B cell (primary cell): ENCODE results near the gene TK2. TPM values are rescaled to one million over a fixed set of nuclear protein-coding genes. Genes with fewer than 3 reads are reported as not detected.

ENCODE experiments used
- ATAC-seq: fragments of 200-7000 bp; cut with Tn5 transposase; one replicate; pipeline ENCODE4 v1.10.0; 2021; ENCODE audit warnings: low read depth, mild to moderate bottlenecking, moderate number of reproducible peaks, moderate library complexity
- CTCF ChIA-PET: fragments of 350-600 bp; sonication (Branson Sonifier 250); formaldehyde crosslinking; loops from one replicate; lab custom pipeline; 2021; ENCODE audit warnings: antibody characterized with exemption, inconsistent platforms; lab: Charles Lee
- POLR2A ChIA-PET: fragments of 350-600 bp; sonication (Branson Sonifier 250); formaldehyde crosslinking; loops from one replicate; lab custom pipeline; 2021; ENCODE audit warnings: antibody characterized with exemption; lab: Charles Lee
- DNase-seq: peaks from one replicate; pipeline ENCODE4 v3.0.0; 2013
- H2AFZ ChIP-seq: 2 replicates; pipeline ENCODE4 v1.6.1; 2012; ENCODE audit warnings: mild to moderate bottlenecking, low read depth, low read length; ENCODE audit not compliant: insufficient read depth, poor library complexity, severe bottlenecking
- H3K27ac ChIP-seq, 2 donors: 1 replicate in 1 of 2; 2 replicates in 1 of 2; pipeline ENCODE4 v1.5.1; 2012 to 2013; ENCODE audit warnings: low read length in 2 of 2, mild to moderate bottlenecking in 2 of 2, moderate library complexity in 1 of 2
- H3K27me3 ChIP-seq, 4 experiments: fragments of 200-600 bp in 1 of 4; sonication (generic) in 1 of 4; replicated peaks in 1 of 4; 1 replicate in 2 of 4; 2 replicates in 2 of 4; pipeline versions ENCODE4 v1.6.1 to v1.7.0; 2013 to 2016; ENCODE audit warnings: low read length in 3 of 4, mild to moderate bottlenecking in 2 of 4, mixed read lengths in 1 of 4, moderate library complexity in 1 of 4; ENCODE audit not compliant: insufficient read depth in 4 of 4, control insufficient read depth in 3 of 4; ENCODE audit errors: control extremely low read depth in 1 of 4
- H3K36me3 ChIP-seq, 2 experiments: replicated peaks in 1 of 2; 1 replicate in 1 of 2; 2 replicates in 1 of 2; pipeline versions ENCODE4 v1.6.1 to v1.7.1; 2013; ENCODE audit warnings: low read length in 1 of 2; ENCODE audit not compliant: insufficient read depth in 2 of 2, control insufficient read depth in 1 of 2; ENCODE audit errors: control extremely low read depth in 1 of 2, extremely low read depth in 1 of 2
- H3K4me1 ChIP-seq, 2 donors: fragments of 200-600 bp in 1 of 2; sonication (generic) in 1 of 2; 1 replicate in 1 of 2; 2 replicates in 1 of 2; pipeline versions ENCODE4 v1.5.1 to v1.6.1; 2013 to 2017; ENCODE audit warnings: low read length in 2 of 2; ENCODE audit not compliant: control insufficient read depth in 2 of 2, insufficient read depth in 2 of 2
- H3K4me2 ChIP-seq: replicated peaks from 2 replicates; pipeline ENCODE3; 2012; ENCODE audit warnings: mild to moderate bottlenecking, low read depth, low read length; ENCODE audit not compliant: poor library complexity, severe bottlenecking
- H3K4me3 ChIP-seq, 5 experiments: fragments of 200-600 bp in 1 of 5; sonication (generic) in 1 of 5; 1 replicate in 3 of 5; 2 replicates in 2 of 5; pipeline versions ENCODE4 v1.5.1 to v1.7.0; 2011 to 2016; ENCODE audit warnings: low read length in 4 of 5, mild to moderate bottlenecking in 4 of 5, low read depth in 2 of 5, control low read depth in 1 of 5, moderate library complexity in 1 of 5; ENCODE audit not compliant: insufficient read depth in 1 of 5; ENCODE audit errors: control extremely low read depth in 1 of 5, extremely low read depth in 1 of 5
- H3K79me2 ChIP-seq: fragments of 200-600 bp; sonication (generic); one replicate; pipeline ENCODE4 v1.6.0; 2016; ENCODE audit warnings: low read length; ENCODE audit not compliant: control insufficient read depth, insufficient read depth
- H3K9ac ChIP-seq: fragments of 200-600 bp; sonication (generic); 2 replicates; pipeline ENCODE4 v1.6.1; 2017; ENCODE audit warnings: mild to moderate bottlenecking, low read length, moderate library complexity
- H3K9me3 ChIP-seq, 3 donors: one replicate each; pipeline versions ENCODE4 v1.6.1 to v1.7.1; 2013; ENCODE audit warnings: low read length in 2 of 3; ENCODE audit not compliant: control insufficient read depth in 2 of 3, insufficient read depth in 1 of 3; ENCODE audit errors: control extremely low read depth in 1 of 3
- H4K20me1 ChIP-seq: 2 replicates; pipeline ENCODE4 v1.6.0; 2012; ENCODE audit warnings: mild to moderate bottlenecking, low read length; ENCODE audit not compliant: insufficient read depth, control insufficient read depth, poor library complexity, severe bottlenecking
- H3K27ac Mint-ChIP-seq: one replicate; pipeline ENCODE4 v1.8.0; 2021; ENCODE audit warnings: mixed read lengths
- H3K27me3 Mint-ChIP-seq: one replicate; pipeline ENCODE4 v1.8.0; 2021; ENCODE audit warnings: mixed read lengths
- H3K4me1 Mint-ChIP-seq: one replicate; pipeline ENCODE4 v1.8.0; 2021; ENCODE audit warnings: mixed read lengths
- H3K4me3 Mint-ChIP-seq: one replicate; pipeline ENCODE4 v1.8.0; 2021; ENCODE audit warnings: mixed read lengths
- H3K9me3 Mint-ChIP-seq: one replicate; pipeline ENCODE4 v1.8.0; 2022; ENCODE audit warnings: mixed read lengths; ENCODE audit not compliant: insufficient read depth
- CTCF ChIP-seq: fragments of 200-600 bp; IDR thresholded peaks from one replicate; pipeline ENCODE4 v1.8.0; 2022; ENCODE audit warnings: antibody characterized with exemption, mild to moderate bottlenecking
- EZH2 ChIP-seq: IDR thresholded peaks from 2 replicates; pipeline ENCODE4 v1.6.1; 2012; ENCODE audit warnings: borderline replicate concordance, low read depth, mild to moderate bottlenecking, moderate library complexity, low read length; ENCODE audit not compliant: insufficient read depth, poor library complexity, severe bottlenecking
- WGBS: methylation state at CpG from one replicate; pipeline ENCODE4 v1.1.5; 2013; ENCODE audit warnings: missing lambda C conversion rate; ENCODE audit not compliant: insufficient coverage; 5-methylcytosine and 5-hydroxymethylcytosine counted together
- intact Hi-C: fragments of 100-400 bp; cut with micrococcal nuclease; formaldehyde crosslinking; loops from one replicate; pipeline ENCODE4 v1.10.0; 2022
- polyA plus RNA-seq: library from polyadenylated mRNA; depleted of rRNA; stranded (reverse); fragments of >200 nt; gene quantifications from 2 replicates; pipeline ENCODE4 v1.2.3, GENCODE V29; 2012
- small RNA-seq: library from RNA; depleted of rRNA; stranded (forward); fragments of <200 nt; gene quantifications from one replicate; pipeline ENCODE3, GENCODE V24; 2012; ENCODE audit warnings: low replicate concordance, low read depth; ENCODE audit not compliant: insufficient read length
- total RNA-seq, 2 donors: library from RNA; stranded (reverse); fragments of 120-200 nt in 1 of 2; gene quantifications; 1 replicate in 1 of 2; 2 replicates in 1 of 2; pipeline versions ENCODE4 v1.2.3 to v1.2.4, GENCODE V29; 2013 to 2022

TK2 gene
- total and polyA plus RNA-seq, 2 donors (not counting 1 experiment from before 2014, with no cell fraction given): 2.9 to 9.7 TPM

GRCh38 chr16:66458853-66459252, 91.1 kb downstream of the TK2 start:
- no peak overlapping the region for H3K9ac ChIP-seq
- ChIA-PET POLR2A (no interaction called here), CTCF (interaction anchor here (1.6 kb wide), 1 partner anchor 52 kb away, joined by 3 read pairs; no protein-coding TSS in a partner anchor)
- H3K4me1 Mint-ChIP-seq: no peaks in the 10 kb centered on the region
- no peak overlapping the region for H3K4me3 ChIP-seq
- H3K27ac Mint-ChIP-seq: no peak overlapping the region
- 89% methylated on average over 7 of the region's 7 CpGs for WGBS
- H3K27me3 Mint-ChIP-seq: peaks cover 41% of the 10 kb centered on the region
- H3K4me3 Mint-ChIP-seq: no peak overlapping the region
- intact Hi-C loops: no loop called here
- no peaks in the 10 kb centered on the region for H3K9me3 Mint-ChIP-seq
- peaks cover 0 to 3% (median 0%) of the 10 kb centered on the region in 3 donors for H3K9me3 ChIP-seq
- DNase-seq: no peak
- H2AFZ ChIP-seq: no peak overlapping the region
- ATAC-seq: no peak
- H4K20me1 ChIP-seq: no peaks in the 10 kb centered on the region
- no peaks in the 10 kb centered on the region for H3K36me3 ChIP-seq
- TF ChIP-seq CTCF (no peak), EZH2 (no peak)
- no peak overlapping the region for H3K4me2 ChIP-seq
- H3K27me3 ChIP-seq: peaks cover 0 to 22% (median 9%) of the 10 kb centered on the region in 4 experiments
- no peaks in the 10 kb centered on the region for H3K79me2 ChIP-seq
- H3K27ac ChIP-seq: no peak overlapping the region
- H3K4me1 ChIP-seq: no peaks in the 10 kb centered on the region

GRCh38 chr16:66458292-66458691, 91.6 kb downstream of the TK2 start:
- intact Hi-C loops: no loop called here
- Histone ChIP-seq H3K27me3 (peaks cover 0 to 22% (median 9%) of the 10 kb centered on the region in 4 experiments), H3K79me2 (no peaks in the 10 kb centered on the region), H3K9ac (no peak overlapping the region), H3K36me3 (no peaks in the 10 kb centered on the region), H3K4me2 (no peak overlapping the region), H2AFZ (no peak overlapping the region), H3K4me3 (no peak overlapping the region), H3K4me1 (no peaks in the 10 kb centered on the region), H3K27ac (no peak overlapping the region), H4K20me1 (no peaks in the 10 kb centered on the region), H3K9me3 (peaks cover 0 to 3% (median 0%) of the 10 kb centered on the region in 3 donors)
- no peak overlapping the region for H3K27ac Mint-ChIP-seq
- H3K4me1 Mint-ChIP-seq: no peaks in the 10 kb centered on the region
- H3K4me3 Mint-ChIP-seq: no peak overlapping the region
- ATAC-seq (no peak), DNase-seq (no peak)
- CTCF ChIA-PET: interaction anchor here (1.6 kb wide), 1 partner anchor 51 kb away, joined by 3 read pairs; no protein-coding TSS in a partner anchor
- H3K9me3 Mint-ChIP-seq: no peaks in the 10 kb centered on the region
- POLR2A ChIA-PET: no interaction called here
- TF ChIP-seq EZH2: no peak
- no peak for TF ChIP-seq CTCF
- peaks cover 39% of the 10 kb centered on the region for H3K27me3 Mint-ChIP-seq
- 100% methylated on average over 4 of the region's 5 CpGs for WGBS

Small RNA genes lying within 50 kb of the gene (small RNA-seq; reads per million reads assigned to genes)
- gene CKLF-CMTM1: not detected

Other genes with a start within 250 kb of the TK2 start
- not detected in 2 replicates for gene CDH5, start 183.4 kb downstream of the TK2 start, total RNA-seq
- gene CDH5, start 183.4 kb downstream of the TK2 start, polyA plus RNA-seq: not detected in 2 replicates
- not detected in 2 replicates for gene BEAN1, start 122.8 kb downstream of the TK2 start, total RNA-seq
- gene BEAN1, start 122.8 kb downstream of the TK2 start, polyA plus RNA-seq: not detected in 2 replicates
- gene CKLF, start 2.5 kb upstream of the TK2 start, total RNA-seq: 28.9 and 30.4 TPM in 2 replicates
- 43.9 and 53.6 TPM in 2 replicates for gene CKLF, start 2.5 kb upstream of the TK2 start, polyA plus RNA-seq
- 5.5 and 5.9 TPM in 2 replicates for gene CMTM1, start 16.3 kb upstream of the TK2 start, total RNA-seq
- 1.6 and 1.8 TPM in 2 replicates for gene CMTM1, start 16.3 kb upstream of the TK2 start, polyA plus RNA-seq
- gene CMTM2, start 29.3 kb upstream of the TK2 start, total RNA-seq: not detected in 2 replicates
- not detected in 2 replicates for gene CMTM2, start 29.3 kb upstream of the TK2 start, polyA plus RNA-seq
- gene CMTM3, start 54.6 kb upstream of the TK2 start, total RNA-seq: 6.2 and 7.5 TPM in 2 replicates
- 8.7 and 10.9 TPM in 2 replicates for gene CMTM3, start 54.6 kb upstream of the TK2 start, polyA plus RNA-seq
- 0.59 and 0.68 TPM in 2 replicates for gene CMTM4, start 146.6 kb upstream of the TK2 start, total RNA-seq
- gene CMTM4, start 146.6 kb upstream of the TK2 start, polyA plus RNA-seq: 0.06 and 0.37 TPM in 2 replicates
- gene DYNC1LI2, start 201.5 kb upstream of the TK2 start, total RNA-seq: 109 and 111 TPM in 2 replicates
- 33.9 and 78.3 TPM in 2 replicates for gene DYNC1LI2, start 201.5 kb upstream of the TK2 start, polyA plus RNA-seq